NT2/D1 (cell line): ENCODE measurements around the gene LTBP1.

ENCODE experiments used
- DNase-seq: peaks from one replicate; pipeline ENCODE4 v3.0.0-alpha.2; 2011; ENCODE audit warnings: low read depth, low spot score
- H3K27me3 ChIP-seq: 2 replicates; pipeline ENCODE4 v1.6.0; 2011; ENCODE audit warnings: mild to moderate bottlenecking; ENCODE audit not compliant: insufficient read length, insufficient read depth
- H3K36me3 ChIP-seq: 2 replicates; pipeline ENCODE4 v1.6.1; 2011; ENCODE audit warnings: mild to moderate bottlenecking, low read length, mixed read lengths; ENCODE audit not compliant: insufficient read depth, insufficient read length
- H3K4me1 ChIP-seq: 2 replicates; pipeline ENCODE4 v1.5.1; 2011; ENCODE audit not compliant: insufficient read depth, insufficient read length
- H3K4me3 ChIP-seq: 2 replicates; pipeline ENCODE4 v1.5.1; 2011; ENCODE audit warnings: low read depth; ENCODE audit not compliant: insufficient read length
- H3K9ac ChIP-seq: 2 replicates; pipeline ENCODE4 v1.6.0; 2011; ENCODE audit warnings: low read depth; ENCODE audit not compliant: insufficient read length
- H3K9me3 ChIP-seq: 2 replicates; pipeline ENCODE4 v1.5.1; 2011; ENCODE audit warnings: mild to moderate bottlenecking, low read length; ENCODE audit not compliant: insufficient read depth
- SUZ12 ChIP-seq: IDR thresholded peaks from 2 replicates; pipeline ENCODE4 v1.6.1; 2011; ENCODE audit not compliant: insufficient read length, insufficient read depth; ENCODE audit errors: extremely low read depth
- YY1 ChIP-seq: IDR thresholded peaks from 2 replicates; pipeline ENCODE4 v1.6.1; 2011; ENCODE audit not compliant: insufficient read length, insufficient read depth
- ZNF274 ChIP-seq: IDR thresholded peaks from 2 replicates; pipeline ENCODE4 v1.6.1; 2011; ENCODE audit warnings: mild to moderate bottlenecking, low read depth, low read length

The LTBP1 gene

GRCh38 chr2:33215299-33215698 lies 268.5 kb downstream of the LTBP1 start:
- Histone ChIP-seq H3K27me3 (no peaks in the 10 kb centered on the region), H3K4me1 (no peaks in the 10 kb centered on the region), H3K9me3 (no peaks in the 10 kb centered on the region), H3K4me3 (no peak overlapping the region), H3K9ac (no peak overlapping the region), H3K36me3 (no peaks in the 10 kb centered on the region)
- no peak for DNase-seq
- TF ChIP-seq SUZ12 (no peak), ZNF274 (no peak), YY1 (no peak)

- Histone ChIP-seq H3K9me3 (no peaks in the 10 kb centered on the region), H3K9ac (no peak overlapping the region), H3K4me3 (no peak overlapping the region), H3K4me1 (no peaks in the 10 kb centered on the region), H3K36me3 (no peaks in the 10 kb centered on the region), H3K27me3 (no peaks in the 10 kb centered on the region)
- DNase-seq, result no peak
- TF ChIP-seq SUZ12 (no peak), YY1 (no peak), ZNF274 (no peak)
Observed at GRCh38 chr2:33215983-33216382, 269.2 kb downstream of the LTBP1 start.

- DNase-seq, result no peak
- Histone ChIP-seq H3K9me3 (no peaks in the 10 kb centered on the region), H3K9ac (no peak overlapping the region), H3K27me3 (no peaks in the 10 kb centered on the region), H3K4me3 (no peak overlapping the region), H3K36me3 (no peaks in the 10 kb centered on the region), H3K4me1 (no peaks in the 10 kb centered on the region)
- no peak for TF ChIP-seq YY1
Observed at GRCh38 chr2:33216508-33217182, 269.9 kb downstream of the LTBP1 start.

DNA sequence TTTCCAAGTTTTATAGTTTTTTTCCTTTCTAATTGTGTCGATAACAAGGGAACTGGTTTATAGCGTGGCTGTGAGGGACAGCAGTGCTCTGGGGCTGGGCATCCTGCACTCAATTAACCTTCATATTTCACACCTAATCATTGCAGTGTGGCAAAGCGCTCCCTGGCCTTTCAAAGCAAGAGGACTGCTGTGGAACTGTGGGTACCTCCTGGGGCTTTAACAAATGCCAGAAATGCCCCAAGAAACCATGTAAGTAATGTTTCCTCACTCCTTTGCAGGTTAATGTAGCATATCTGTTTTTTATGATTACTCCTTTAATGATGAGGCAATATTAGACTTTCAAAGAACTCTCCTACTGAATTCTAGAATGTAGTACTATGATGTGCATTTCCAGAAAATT lies 270.7 kb downstream of the LTBP1 start:
- Histone ChIP-seq H3K4me3 (no peak overlapping the region), H3K9ac (no peak overlapping the region), H3K36me3 (no peaks in the 10 kb centered on the region), H3K27me3 (no peaks in the 10 kb centered on the region), H3K9me3 (no peaks in the 10 kb centered on the region), H3K4me1 (no peaks in the 10 kb centered on the region)
- no peak for DNase-seq
- TF ChIP-seq YY1 (no peak), SUZ12 (no peak), ZNF274 (no peak)

- TF ChIP-seq ZNF274, result no peak
- no peak for TF ChIP-seq SUZ12
- TF ChIP-seq YY1, result no peak
- Histone ChIP-seq H3K9me3 (no peaks in the 10 kb centered on the region), H3K36me3 (no peaks in the 10 kb centered on the region), H3K9ac (no peak overlapping the region), H3K4me1 (no peaks in the 10 kb centered on the region), H3K4me3 (no peak overlapping the region), H3K27me3 (no peaks in the 10 kb centered on the region)
- no peak for DNase-seq
Observed at GRCh38 chr2:33219114-33219513, 272.4 kb downstream of the LTBP1 start.

DNA sequence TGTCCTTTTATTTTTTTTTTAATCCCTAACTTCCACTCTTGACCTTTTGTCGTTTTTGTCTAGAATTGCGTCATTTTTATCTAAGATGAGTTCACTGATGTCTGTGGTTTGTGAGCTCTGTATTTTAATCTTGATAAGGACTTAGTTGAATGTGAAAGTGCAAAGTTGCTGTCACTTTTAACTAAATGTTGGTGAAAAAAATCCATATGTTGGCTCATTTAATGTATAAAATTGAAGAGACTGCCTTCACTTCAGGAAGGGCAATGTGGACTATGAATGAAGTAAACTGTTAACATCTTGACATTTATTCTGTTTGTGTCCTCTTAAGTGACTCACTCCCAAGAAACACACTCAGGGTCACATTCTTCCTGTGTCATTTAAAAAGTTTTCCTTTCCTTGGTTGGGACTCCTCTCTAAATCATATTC lies 273.1 kb downstream of the LTBP1 start:
- no peaks in the 10 kb centered on the region for H3K9me3 ChIP-seq
- no peaks in the 10 kb centered on the region for H3K27me3 ChIP-seq
- H3K9ac ChIP-seq, result no peak overlapping the region
- no peak overlapping the region for H3K4me3 ChIP-seq
- no peaks in the 10 kb centered on the region for H3K4me1 ChIP-seq
- TF ChIP-seq ZNF274 (no peak), SUZ12 (no peak), YY1 (no peak)
- DNase-seq, result no peak
- no peaks in the 10 kb centered on the region for H3K36me3 ChIP-seq

GRCh38 chr2:33220533-33220932 lies 273.8 kb downstream of the LTBP1 start:
- H3K9me3 ChIP-seq, result no peaks in the 10 kb centered on the region
- no peaks in the 10 kb centered on the region for H3K36me3 ChIP-seq
- no peaks in the 10 kb centered on the region for H3K4me1 ChIP-seq
- no peak overlapping the region for H3K4me3 ChIP-seq
- DNase-seq, result no peak
- H3K27me3 ChIP-seq, result no peaks in the 10 kb centered on the region
- no peak overlapping the region for H3K9ac ChIP-seq
- TF ChIP-seq ZNF274 (no peak), SUZ12 (no peak), YY1 (no peak)
